GM18907 (cell line): ENCODE data around the gene CNTNAP2.
A peak's percentile ranks its signal among the peaks of the same experiment; 100 is the strongest.
"Not testable (repeated sequence)": the region's sequence is repeated elsewhere in the genome, so short reads cannot be mapped to it uniquely, and the experiment has no call there.

Source experiments
- ATAC-seq: cut with Tn5 transposase; IDR thresholded peaks from one replicate; pipeline ENCODE4 v1.9.1; 2021; ENCODE audit warnings: mild to moderate bottlenecking, moderate library complexity; ENCODE audit not compliant: unreplicated experiment

The CNTNAP2 gene

GRCh38 chr7:148395990-148396716 is 2279.6 kb downstream of the CNTNAP2 start:
- ATAC-seq: no peak

GRCh38 chr7:148397056-148397455 is 2280.5 kb downstream of the CNTNAP2 start:
- ATAC-seq: no peak

- no peak for ATAC-seq
Observed at GRCh38 chr7:148397551-148397950, 2280.9 kb downstream of the CNTNAP2 start.

- ATAC-seq: no peak
Observed at GRCh38 chr7:148397985-148398384, 2281.4 kb downstream of the CNTNAP2 start.

GRCh38 chr7:148398844-148399365 is 2282.3 kb downstream of the CNTNAP2 start:
- no peak for ATAC-seq

- no peak for ATAC-seq
Observed at GRCh38 chr7:148400101-148400500, 2283.5 kb downstream of the CNTNAP2 start.

- ATAC-seq: no peak
Observed at GRCh38 chr7:148402159-148402558, 2285.6 kb downstream of the CNTNAP2 start.

GRCh38 chr7:148403466-148403993 is 2286.9 kb downstream of the CNTNAP2 start:
- ATAC-seq: no peak

GRCh38 chr7:148408307-148408706 is 2291.7 kb downstream of the CNTNAP2 start:
- no peak for ATAC-seq

GRCh38 chr7:148410905-148411304 is 2294.3 kb downstream of the CNTNAP2 start:
- no peak for ATAC-seq

- ATAC-seq: no peak
Observed at GRCh38 chr7:148412691-148413090, 2296.1 kb downstream of the CNTNAP2 start.

- peak; percentile 98 for ATAC-seq
Observed at GRCh38 chr7:148419856-148420832, 2303.5 kb downstream of the CNTNAP2 start.

- no peak for ATAC-seq
Observed at GRCh38 chr7:148422030-148422429, 2305.4 kb downstream of the CNTNAP2 start.

- not testable (repeated sequence) for ATAC-seq
Observed at GRCh38 chr7:148426393-148426792, 2309.8 kb downstream of the CNTNAP2 start.

GRCh38 chr7:148430690-148431089 is 2314.1 kb downstream of the CNTNAP2 start:
- ATAC-seq: not testable (repeated sequence)

GRCh38 chr7:148433521-148434180 is 2317.1 kb downstream of the CNTNAP2 start:
- no peak for ATAC-seq

- no peak for ATAC-seq
Observed at GRCh38 chr7:148434181-148434757, 2317.7 kb downstream of the CNTNAP2 start.

- no peak for ATAC-seq
Observed at GRCh38 chr7:148434887-148435286, 2318.3 kb downstream of the CNTNAP2 start.

- no peak for ATAC-seq
Observed at GRCh38 chr7:148435715-148436114, 2319.1 kb downstream of the CNTNAP2 start.

GRCh38 chr7:148436135-148436534 is 2319.5 kb downstream of the CNTNAP2 start:
- ATAC-seq: no peak
